Stimulated activated CD8-positive, alpha-beta memory T cell treated with anti-CD3 and anti-CD28 coated beads, Interleukin-12 subunit alpha, Interleukin-12 subunit beta, amount 100 ng/mL, for 4 hours (primary cell): Measurements from ENCODE around the gene SUPT16H.

Source experiments
- DNase-seq: peaks from one replicate; pipeline ENCODE4 v3.0.0-alpha.2; 2020; ENCODE audit warnings: low read depth

The SUPT16H gene

GRCh38 chr14:21302013-21302835 is 81.6 kb downstream of the SUPT16H start:
- no peak for DNase-seq
